ENCODE results near the gene BMPR1A. TPM values are rescaled to one million over a fixed set of nuclear protein-coding genes. Genes with fewer than 3 reads are reported as not detected.

Gene BMPR1A
- total and polyA plus RNA-seq, 2 experiments from 2014 or later, result 14.2 to 82.5 TPM

DNA sequence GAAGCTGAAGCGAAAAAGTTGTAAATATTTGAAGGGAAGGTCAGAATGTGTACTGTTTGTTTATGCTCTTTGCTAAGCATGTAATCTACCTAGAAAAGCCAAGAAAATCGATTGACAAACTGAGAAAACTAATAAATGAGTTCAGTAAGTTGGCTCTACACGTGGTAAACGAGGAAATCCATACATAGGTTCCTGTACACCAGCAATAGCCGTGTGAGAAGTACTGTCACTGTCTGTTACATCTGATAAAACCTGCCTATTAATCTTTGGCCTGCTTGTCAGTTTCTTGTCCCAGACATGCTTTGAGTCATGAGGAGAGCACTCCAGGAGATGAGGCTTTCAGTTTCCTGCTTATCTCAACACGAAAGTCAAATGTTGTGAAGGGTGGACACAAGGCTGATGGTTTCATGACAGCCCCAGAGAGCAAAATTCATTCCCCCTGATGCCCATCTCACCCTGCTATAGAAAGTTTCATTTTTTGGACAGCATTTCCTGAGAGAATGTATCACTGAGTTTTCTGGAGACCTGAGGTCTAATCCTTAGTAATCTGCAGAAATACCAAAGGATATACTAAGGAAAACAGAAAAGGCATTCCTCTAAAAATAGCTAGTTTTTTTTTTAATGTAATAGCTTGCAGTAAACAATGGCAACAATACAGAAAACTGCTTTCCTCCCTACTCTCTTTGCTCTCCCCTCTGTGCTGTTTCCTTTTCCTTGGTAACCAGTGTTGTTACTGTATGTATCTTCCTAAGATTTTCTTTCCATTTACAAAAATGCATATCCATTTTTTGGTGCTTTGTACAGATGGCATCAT, 18.8 kb downstream of the BMPR1A start:
- peaks cover 29% of the 10 kb centered on the region for H3K4me1 Mint-ChIP-seq
- no peaks in the 10 kb centered on the region for H3K27me3 ChIP-seq (ENCODE audit: insufficient read depth)
- no peaks in the 10 kb centered on the region for H3K36me3 ChIP-seq (ENCODE audit: insufficient read depth)
- TF ChIP-seq STAT1 (IDR thresholded peaks at IDR 0.05; ENCODE audit: unreplicated experiment) (no peak), ETS1 (IDR thresholded peaks at IDR 0.05) (no peak), NANOG (IDR thresholded peaks at IDR 0.05; ENCODE audit: borderline replicate concordance) (no peak), EZH2phosphoT487 (IDR thresholded peaks at IDR 0.05; ENCODE audit: unreplicated experiment) (no peak), EZH2 (IDR thresholded peaks at IDR 0.05; ENCODE audit: low read depth, unreplicated experiment) (no peak), CREB1 (CRISPR knock-in tag; IDR thresholded peaks at IDR 0.05; ENCODE audit: low read depth) (no peak), REST (IDR thresholded peaks at IDR 0.05; ENCODE audit: unreplicated experiment) (no peak), JUNB (IDR thresholded peaks at IDR 0.05; ENCODE audit: unreplicated experiment) (no peak), ZNF114 (CRISPR knock-in tag; IDR thresholded peaks at IDR 0.05) (no peak), POLR2AphosphoS5 (IDR thresholded peaks at IDR 0.05; ENCODE audit: low read depth) (no peak), ZNF331 (CRISPR knock-in tag; IDR thresholded peaks at IDR 0.05; ENCODE audit: low read depth) (no peak)
- TF ChIP-seq, protein P1, sequence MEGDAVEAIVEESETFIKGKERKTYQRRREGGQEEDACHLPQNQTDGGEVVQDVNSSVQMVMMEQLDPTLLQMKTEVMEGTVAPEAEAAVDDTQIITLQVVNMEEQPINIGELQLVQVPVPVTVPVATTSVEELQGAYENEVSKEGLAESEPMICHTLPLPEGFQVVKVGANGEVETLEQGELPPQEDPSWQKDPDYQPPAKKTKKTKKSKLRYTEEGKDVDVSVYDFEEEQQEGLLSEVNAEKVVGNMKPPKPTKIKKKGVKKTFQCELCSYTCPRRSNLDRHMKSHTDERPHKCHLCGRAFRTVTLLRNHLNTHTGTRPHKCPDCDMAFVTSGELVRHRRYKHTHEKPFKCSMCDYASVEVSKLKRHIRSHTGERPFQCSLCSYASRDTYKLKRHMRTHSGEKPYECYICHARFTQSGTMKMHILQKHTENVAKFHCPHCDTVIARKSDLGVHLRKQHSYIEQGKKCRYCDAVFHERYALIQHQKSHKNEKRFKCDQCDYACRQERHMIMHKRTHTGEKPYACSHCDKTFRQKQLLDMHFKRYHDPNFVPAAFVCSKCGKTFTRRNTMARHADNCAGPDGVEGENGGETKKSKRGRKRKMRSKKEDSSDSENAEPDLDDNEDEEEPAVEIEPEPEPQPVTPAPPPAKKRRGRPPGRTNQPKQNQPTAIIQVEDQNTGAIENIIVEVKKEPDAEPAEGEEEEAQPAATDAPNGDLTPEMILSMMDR (conservative IDR thresholded peaks at IDR 0.05; ENCODE audit: low read depth in 2 of 2), result no peak
- TF ChIP-seq, protein P2, sequence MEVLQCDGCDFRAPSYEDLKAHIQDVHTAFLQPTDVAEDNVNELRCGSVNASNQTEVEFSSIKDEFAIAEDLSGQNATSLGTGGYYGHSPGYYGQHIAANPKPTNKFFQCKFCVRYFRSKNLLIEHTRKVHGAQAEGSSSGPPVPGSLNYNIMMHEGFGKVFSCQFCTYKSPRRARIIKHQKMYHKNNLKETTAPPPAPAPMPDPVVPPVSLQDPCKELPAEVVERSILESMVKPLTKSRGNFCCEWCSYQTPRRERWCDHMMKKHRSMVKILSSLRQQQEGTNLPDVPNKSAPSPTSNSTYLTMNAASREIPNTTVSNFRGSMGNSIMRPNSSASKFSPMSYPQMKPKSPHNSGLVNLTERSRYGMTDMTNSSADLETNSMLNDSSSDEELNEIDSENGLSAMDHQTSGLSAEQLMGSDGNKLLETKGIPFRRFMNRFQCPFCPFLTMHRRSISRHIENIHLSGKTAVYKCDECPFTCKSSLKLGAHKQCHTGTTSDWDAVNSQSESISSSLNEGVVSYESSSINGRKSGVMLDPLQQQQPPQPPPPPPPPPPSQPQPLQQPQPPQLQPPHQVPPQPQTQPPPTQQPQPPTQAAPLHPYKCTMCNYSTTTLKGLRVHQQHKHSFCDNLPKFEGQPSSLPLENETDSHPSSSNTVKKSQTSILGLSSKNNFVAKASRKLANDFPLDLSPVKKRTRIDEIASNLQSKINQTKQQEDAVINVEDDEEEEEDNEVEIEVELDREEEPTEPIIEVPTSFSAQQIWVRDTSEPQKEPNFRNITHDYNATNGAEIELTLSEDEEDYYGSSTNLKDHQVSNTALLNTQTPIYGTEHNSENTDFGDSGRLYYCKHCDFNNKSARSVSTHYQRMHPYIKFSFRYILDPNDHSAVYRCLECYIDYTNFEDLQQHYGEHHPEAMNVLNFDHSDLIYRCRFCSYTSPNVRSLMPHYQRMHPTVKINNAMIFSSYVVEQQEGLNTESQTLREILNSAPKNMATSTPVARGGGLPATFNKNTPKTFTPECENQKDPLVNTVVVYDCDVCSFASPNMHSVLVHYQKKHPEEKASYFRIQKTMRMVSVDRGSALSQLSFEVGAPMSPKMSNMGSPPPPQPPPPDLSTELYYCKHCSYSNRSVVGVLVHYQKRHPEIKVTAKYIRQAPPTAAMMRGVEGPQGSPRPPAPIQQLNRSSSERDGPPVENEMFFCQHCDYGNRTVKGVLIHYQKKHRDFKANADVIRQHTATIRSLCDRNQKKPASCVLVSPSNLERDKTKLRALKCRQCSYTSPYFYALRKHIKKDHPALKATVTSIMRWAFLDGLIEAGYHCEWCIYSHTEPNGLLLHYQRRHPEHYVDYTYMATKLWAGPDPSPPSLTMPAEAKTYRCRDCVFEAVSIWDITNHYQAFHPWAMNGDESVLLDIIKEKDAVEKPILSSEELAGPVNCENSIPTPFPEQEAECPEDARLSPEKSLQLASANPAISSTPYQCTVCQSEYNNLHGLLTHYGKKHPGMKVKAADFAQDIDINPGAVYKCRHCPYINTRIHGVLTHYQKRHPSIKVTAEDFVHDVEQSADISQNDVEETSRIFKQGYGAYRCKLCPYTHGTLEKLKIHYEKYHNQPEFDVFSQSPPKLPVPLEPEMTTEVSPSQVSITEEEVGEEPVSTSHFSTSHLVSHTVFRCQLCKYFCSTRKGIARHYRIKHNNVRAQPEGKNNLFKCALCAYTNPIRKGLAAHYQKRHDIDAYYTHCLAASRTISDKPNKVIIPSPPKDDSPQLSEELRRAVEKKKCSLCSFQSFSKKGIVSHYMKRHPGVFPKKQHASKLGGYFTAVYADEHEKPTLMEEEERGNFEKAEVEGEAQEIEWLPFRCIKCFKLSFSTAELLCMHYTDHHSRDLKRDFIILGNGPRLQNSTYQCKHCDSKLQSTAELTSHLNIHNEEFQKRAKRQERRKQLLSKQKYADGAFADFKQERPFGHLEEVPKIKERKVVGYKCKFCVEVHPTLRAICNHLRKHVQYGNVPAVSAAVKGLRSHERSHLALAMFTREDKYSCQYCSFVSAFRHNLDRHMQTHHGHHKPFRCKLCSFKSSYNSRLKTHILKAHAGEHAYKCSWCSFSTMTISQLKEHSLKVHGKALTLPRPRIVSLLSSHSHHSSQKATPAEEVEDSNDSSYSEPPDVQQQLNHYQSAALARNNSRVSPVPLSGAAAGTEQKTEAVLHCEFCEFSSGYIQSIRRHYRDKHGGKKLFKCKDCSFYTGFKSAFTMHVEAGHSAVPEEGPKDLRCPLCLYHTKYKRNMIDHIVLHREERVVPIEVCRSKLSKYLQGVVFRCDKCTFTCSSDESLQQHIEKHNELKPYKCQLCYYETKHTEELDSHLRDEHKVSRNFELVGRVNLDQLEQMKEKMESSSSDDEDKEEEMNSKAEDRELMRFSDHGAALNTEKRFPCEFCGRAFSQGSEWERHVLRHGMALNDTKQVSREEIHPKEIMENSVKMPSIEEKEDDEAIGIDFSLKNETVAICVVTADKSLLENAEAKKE (CRISPR knock-in tag; IDR thresholded peaks at IDR 0.05), result no peak
- H3K27ac ChIP-seq (ENCODE audit: low read depth), result peak overlapping the region; percentile 61
- no peaks in the 10 kb centered on the region; the same call in 1 of the 2 replicates for H3F3A ChIP-seq (replicated peaks; ENCODE audit: low read depth)
- H3K27me3 Mint-ChIP-seq (ENCODE audit: insufficient read depth, low read depth, poor library complexity), result no peaks in the 10 kb centered on the region
- peaks cover 37% of the 10 kb centered on the region for H4K20me1 ChIP-seq (replicated peaks; ENCODE audit: insufficient read depth)
- ATAC-seq, result no peak; the same call in 2 of the 3 replicates
- peaks cover 21% of the 10 kb centered on the region for H3K4me1 ChIP-seq (ENCODE audit: insufficient read depth)
- no peak overlapping the region for H2AFZ ChIP-seq
- H3K9me3 Mint-ChIP-seq, result no peaks in the 10 kb centered on the region
- peaks cover 100% of the 10 kb centered on the region for H3K79me2 ChIP-seq (replicated peaks; ENCODE audit: insufficient read depth)
- H3K27ac Mint-ChIP-seq, result no peak overlapping the region
- DNase-seq (ENCODE audit: low spot score), result no peak
- H3K4me2 ChIP-seq, result 0 out of 2 replicates have a peak overlapping the region, but pooled peaks have one; percentile 4
- peaks cover 18% of the 10 kb centered on the region for H3K36me3 Mint-ChIP-seq (ENCODE audit: low read depth)
- H3K4me3 Mint-ChIP-seq, result no peak overlapping the region
- no peak overlapping the region for H3K4me3 ChIP-seq
- no peaks in the 10 kb centered on the region for H3K9me2 ChIP-seq (ENCODE audit: insufficient read depth)
